GM21786 (cell line): Measurements from ENCODE around the gene RIBC1.
A peak's percentile ranks its signal among the peaks of the same experiment; 100 is the strongest.
"Not testable (repeated sequence)": the region's sequence is repeated elsewhere in the genome, so short reads cannot be mapped to it uniquely, and the experiment has no call there.

Experiments used
- ATAC-seq: cut with Tn5 transposase; IDR thresholded peaks from one replicate; pipeline ENCODE4 v1.9.1; 2021; ENCODE audit not compliant: unreplicated experiment

RIBC1 gene

DNA sequence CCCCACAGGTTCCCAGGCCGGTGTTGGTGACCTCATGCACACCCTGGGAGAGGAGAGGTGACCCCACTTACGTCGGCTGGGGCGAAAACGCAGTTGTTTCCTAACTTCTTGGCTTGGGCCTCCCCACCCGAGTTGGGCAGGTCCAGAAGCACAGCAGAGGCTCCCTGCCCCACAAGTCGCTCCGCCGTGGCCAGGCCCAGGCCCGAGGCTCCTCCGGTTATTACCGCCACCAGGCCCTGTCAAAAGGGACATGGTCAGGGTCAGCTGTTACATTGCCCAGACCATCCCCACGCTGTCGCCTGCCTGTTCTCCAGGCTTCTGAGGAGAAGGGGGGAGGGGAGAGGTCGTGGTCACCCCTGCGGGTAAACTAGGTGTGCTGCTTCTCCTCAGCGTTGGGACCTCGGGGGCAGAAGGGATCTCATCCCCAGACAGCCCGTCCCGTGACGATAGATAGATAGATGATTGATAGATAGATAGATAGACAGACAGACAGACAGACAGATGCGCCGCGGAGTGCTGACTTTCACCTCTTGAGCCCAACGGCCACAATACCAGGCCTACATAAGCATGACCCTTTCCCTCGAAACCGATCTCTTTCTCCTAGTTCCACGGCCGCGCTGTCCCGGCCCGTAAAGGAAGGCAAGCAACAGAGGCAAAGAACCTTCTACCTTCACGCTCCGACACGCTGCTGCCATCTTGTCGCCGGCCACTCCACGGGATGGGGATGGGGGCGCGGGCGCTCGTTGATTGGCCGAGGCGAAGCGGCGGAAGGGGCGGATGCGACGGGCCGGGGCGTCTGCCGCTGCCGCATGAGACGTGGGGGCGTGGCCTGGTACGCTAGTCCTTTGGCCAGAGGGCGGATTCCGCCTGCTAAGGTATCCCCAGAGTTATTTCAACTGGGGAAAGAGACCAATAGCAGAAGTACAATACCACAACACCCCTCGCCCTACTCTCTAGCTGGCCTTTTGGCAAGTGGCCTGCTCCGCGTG is 11.3 kb downstream of the RIBC1 start, which contains the start of gene HSD17B10:
TSS of gene HSD17B10 (minus strand) at position 720 of the 989 bp plus-strand sequence. CDS start at position 695, 25 bp downstream.
- peak; percentile 92 for ATAC-seq

DNA sequence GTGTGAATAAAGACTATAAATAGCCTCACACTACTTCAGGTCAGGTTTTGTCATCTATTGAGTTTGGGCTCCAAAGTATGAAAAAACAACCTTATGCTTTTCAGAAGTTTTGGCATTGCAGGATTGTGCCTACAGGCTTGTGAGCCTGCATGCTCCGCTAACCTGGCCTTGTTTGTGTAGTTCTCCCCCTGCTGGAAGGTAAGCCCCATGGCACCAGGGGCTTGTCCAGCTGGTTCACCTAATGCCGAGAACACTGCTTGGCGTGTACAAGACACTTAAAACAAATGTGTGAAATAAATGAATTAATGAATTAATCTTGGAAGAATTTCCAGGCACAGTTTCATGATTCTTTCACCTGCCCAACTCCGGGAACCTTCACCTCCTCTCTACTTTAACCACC is 13.3 kb downstream of the RIBC1 start:
- peak; percentile 68 for ATAC-seq

- no peak for ATAC-seq
Measured at GRCh38 chrX:53437206-53437605, 14.5 kb downstream of the RIBC1 start.

GRCh38 chrX:53438174-53438831 is 15.6 kb downstream of the RIBC1 start:
- ATAC-seq, result no peak

- no peak for ATAC-seq
Measured at GRCh38 chrX:53438832-53439230, 16.2 kb downstream of the RIBC1 start.

- no peak for ATAC-seq
Measured at GRCh38 chrX:53440101-53440500, 17.4 kb downstream of the RIBC1 start.

DNA sequence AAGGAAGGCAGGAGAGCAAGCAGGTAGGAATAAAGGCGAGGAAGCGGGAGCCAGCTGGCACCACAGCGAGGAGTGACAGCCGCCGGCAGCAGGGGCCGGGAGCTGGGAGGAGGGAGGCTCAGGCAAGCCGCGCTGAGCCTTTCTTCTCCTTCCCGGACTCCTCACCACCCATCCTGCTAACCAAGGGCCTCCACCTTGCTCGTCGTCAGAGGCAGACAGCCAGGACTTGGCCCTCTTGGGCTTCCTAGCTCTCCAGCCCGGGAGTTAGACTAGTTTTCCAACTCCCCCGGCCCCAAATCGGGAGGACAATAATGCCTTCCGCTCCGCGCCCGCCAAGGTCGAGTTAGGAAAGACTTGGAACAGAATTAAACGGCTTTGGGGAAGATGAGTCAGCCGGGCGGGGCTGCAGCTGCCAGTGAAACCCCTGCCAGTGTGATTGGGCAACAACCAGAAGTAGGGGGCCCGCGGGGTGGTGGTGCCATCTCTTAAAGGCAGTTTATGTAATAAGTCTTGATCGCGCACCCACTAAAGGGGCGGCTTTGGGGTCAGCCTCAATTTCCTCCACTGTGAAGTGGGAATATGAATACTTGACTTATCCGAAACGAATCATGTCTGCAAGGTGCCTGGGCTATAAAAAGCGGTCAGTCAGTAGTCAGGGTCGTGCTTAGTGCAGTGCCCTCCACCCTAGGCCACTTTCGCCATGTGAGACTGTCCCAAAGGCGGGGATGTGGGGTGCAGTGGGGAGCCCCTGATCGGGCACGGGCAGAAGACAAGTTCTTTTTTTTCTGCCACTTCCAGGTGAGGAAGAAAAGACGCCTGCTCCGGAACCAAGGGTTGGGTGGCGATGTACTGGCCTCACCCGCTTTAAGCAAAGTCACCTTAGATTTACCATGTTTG is 18.2 kb downstream of the RIBC1 start:
- ATAC-seq, result no peak

DNA sequence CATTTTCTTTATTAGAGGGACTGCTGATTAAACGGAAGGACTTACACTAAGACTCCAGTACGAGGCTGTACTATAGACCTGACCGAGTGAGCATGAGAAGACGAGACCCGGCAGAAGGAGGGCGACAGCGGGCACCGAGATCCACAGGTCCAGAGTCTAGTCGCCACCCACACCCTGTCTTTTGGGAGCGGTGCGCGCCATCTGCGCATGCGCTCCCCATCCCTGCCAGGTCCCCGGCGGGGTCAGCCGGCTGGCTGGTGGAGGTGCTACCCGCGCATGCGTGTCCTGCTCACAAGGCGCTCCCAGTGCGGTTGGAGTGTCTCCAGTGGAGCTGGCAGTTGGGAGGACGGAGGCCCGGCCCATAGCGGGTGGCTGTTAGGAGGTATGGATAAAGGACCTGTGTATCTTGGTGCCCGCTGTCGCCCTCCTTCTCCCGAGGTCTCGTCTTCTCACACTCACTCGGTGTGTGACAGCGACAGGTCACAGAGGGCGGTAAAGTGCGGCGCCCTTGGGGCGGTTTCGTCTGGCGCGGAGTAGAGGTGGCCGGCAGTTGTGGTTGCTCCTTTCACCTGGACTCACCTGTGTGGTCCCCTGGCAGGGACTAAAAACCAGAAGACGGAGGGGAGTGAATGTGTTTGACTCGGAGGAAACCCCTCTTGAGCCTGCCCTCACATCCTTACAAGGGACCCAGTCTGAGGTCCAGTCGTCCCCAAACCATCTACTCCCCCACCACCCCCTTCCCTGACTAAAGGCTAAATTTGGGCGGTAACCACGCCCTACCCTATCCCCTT is 19.1 kb downstream of the RIBC1 start:
- peak; percentile 68 for ATAC-seq

GRCh38 chrX:53442322-53442631 is 19.6 kb downstream of the RIBC1 start:
- ATAC-seq, result no peak

DNA sequence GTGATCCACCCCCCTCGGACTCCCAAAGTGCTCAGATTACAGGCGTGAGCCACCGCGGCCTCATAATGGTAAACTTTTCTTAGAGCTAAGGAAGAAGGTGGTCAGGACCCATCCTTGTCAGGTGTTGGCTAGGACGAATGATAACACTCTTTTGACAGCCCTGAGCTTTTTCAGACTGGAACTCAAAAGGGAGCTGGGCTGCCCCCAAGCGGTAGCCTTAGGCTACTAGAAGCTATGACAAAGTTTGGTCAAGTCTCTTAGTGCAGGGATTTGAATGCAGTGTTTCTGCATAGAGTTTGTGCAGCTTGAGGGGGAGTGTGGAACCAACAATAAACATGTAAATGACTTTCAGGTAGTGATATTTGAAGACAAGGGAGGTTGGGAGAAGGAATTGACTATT is 23.3 kb downstream of the RIBC1 start:
- no peak for ATAC-seq

DNA sequence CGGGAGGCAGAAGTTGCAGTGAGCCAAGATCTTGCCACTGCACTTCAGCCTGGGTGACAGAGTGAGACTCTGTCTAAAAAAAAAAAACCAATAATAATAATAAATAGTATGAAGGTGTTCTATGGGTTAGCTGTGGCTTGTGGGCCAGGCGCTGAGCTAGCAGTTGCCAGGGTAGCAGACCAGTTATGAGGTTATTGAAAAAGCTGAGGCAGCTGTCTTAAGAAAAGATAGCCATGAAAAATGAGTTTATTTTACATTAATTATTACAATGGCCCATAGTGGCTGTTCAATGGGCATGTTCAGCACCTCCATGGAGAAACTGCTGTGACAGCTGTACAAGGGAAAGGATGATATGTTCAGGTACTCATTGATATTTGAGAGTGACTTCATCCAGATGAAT is 24.8 kb downstream of the RIBC1 start:
- no peak for ATAC-seq

DNA sequence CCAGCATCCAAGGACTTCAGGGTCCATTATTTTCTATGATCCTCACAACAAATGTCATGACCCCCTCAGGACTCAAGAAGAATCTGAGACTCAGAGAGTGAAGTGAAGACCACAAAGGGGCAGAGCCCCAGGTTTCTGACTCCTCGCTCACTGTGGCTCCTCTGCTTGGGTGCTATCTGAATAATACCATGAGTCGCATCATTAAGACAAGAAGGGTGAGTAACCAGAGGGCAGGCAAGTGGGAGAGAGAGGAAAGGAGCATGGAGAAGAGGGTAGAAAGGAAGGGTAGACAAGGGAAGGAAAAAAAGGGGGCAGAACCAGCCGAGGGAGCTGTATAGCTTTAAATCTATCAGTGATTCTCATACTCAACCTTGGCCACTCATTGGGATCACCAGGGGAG is 27.0 kb downstream of the RIBC1 start:
- ATAC-seq, result no peak

- no peak for ATAC-seq
Measured at GRCh38 chrX:53452812-53453211, 30.1 kb downstream of the RIBC1 start.

DNA sequence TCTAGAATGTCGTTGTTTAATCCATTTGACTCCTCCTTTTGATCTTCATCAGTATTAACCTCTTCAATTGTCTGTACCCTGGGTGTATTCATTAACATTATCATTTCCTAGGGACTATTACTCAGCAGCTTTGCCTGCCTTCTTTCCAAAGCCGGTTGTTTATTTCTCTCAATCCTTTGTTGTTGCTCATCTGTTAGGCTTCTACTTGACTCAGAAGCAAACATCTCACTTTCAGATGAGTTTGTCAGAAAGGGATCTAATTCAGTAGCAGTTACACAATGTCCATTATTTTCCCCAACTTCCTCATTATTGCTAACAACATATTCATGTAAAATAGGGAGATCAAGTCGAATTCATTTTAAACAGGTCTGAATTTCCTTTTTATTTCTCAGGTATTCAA is 33.6 kb downstream of the RIBC1 start:
- ATAC-seq, result no peak

DNA sequence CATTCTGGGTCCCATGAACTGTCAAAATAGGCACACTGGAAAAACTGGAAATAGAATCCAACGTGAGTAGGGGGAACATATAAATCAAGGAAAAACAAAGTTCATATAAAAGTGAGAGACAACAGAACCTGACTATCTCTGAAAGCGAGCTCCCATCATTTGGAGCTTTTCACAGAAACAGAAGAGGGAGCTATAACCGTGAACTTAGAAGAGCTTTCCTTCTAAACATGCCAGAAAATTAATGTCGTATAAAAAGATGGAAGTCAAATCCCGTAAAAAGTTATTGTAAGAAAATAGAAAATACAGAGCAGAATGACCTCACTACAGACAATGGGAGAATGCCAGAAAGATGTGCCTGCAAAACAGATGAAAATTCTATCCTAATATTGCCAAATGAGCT is 35.4 kb downstream of the RIBC1 start:
- no peak for ATAC-seq

- ATAC-seq, result not testable (repeated sequence)
Measured at GRCh38 chrX:53468659-53469058, 46.0 kb downstream of the RIBC1 start.

- no peak for ATAC-seq
Measured at GRCh38 chrX:53471346-53471745, 48.7 kb downstream of the RIBC1 start.

- ATAC-seq, result no peak
Measured at GRCh38 chrX:53474707-53475106, 52.0 kb downstream of the RIBC1 start.

DNA sequence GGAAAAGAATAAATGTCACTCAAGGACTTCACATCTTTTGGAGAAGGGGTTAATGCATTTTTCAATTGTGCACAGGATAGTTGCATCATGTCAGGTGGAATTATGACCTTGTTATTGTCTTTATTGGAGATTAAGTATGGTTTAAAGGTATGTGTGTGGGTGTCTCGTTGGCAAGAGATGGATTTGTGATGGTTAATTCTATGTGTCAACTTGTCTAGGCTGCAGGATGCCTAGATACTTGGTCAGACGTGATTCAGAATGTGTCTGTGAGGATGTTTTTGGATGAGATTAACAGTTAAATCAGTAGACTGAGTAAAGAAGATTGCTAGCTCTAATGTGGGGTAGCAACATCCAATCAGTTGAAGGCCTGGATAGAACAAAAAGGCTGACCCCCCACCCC is 53.7 kb downstream of the RIBC1 start:
- no peak for ATAC-seq

DNA sequence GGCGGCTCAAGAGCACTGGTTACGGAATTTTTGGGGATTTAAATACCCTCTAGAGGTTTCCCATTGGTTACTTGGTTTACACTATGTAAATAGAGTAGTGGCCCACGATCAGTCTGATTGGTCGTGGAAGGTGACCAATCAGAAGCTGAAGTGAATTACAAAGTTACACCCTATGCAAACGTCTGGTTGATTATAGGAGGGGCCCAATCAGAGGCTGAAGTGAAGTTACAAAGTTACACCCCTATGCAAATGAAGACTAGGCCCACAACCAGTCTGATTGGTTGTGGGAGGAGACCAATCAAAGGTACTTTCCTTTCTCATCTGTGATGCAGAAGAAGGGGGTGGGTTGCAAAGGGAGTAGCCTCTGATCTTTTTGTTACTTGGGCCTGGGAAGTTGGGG is 56.6 kb downstream of the RIBC1 start:
- ATAC-seq, result no peak
